Loucy (cell line): Measurements from ENCODE around the gene SGMS1.

ENCODE experiments used
- H2AFZ ChIP-seq: fragments of 200-600 bp; sonication (generic); 2 replicates; pipeline ENCODE4 v1.6.0; 2016; ENCODE audit warnings: antibody characterized with exemption, mild to moderate bottlenecking, low read length, moderate library complexity
- H3F3A ChIP-seq: fragments of 200-600 bp; 2 replicates; pipeline ENCODE4 v1.6.0; 2016; ENCODE audit warnings: antibody characterized with exemption, low read depth, mild to moderate bottlenecking
- H3K27me3 ChIP-seq: fragments of 200-600 bp; sonication (generic); 2 replicates; pipeline ENCODE4 v1.6.1; 2014; ENCODE audit warnings: low read length, mild to moderate bottlenecking; ENCODE audit not compliant: insufficient read depth, poor library complexity, severe bottlenecking
- H3K36me3 ChIP-seq: fragments of 200-600 bp; sonication (generic); 2 replicates; pipeline ENCODE4 v1.6.1; 2016; ENCODE audit warnings: low read length; ENCODE audit not compliant: insufficient read depth
- H3K4me1 ChIP-seq: fragments of 200-600 bp; sonication (generic); 2 replicates; pipeline ENCODE4 v1.5.1; 2014; ENCODE audit warnings: low read length, mild to moderate bottlenecking; ENCODE audit not compliant: insufficient read depth, poor library complexity, severe bottlenecking
- H3K4me2 ChIP-seq: fragments of 200-600 bp; sonication (generic); 2 replicates; pipeline ENCODE4 v1.6.0; 2014; ENCODE audit warnings: antibody characterized with exemption, low read length, low read depth, mild to moderate bottlenecking; ENCODE audit not compliant: poor library complexity, severe bottlenecking
- H3K4me3 ChIP-seq: fragments of 200-600 bp; sonication (generic); 2 replicates; pipeline ENCODE4 v1.5.1; 2014; ENCODE audit warnings: low read length, mild to moderate bottlenecking, mixed read lengths; ENCODE audit not compliant: poor library complexity, severe bottlenecking
- H3K79me2 ChIP-seq: fragments of 200-600 bp; sonication (generic); 2 replicates; pipeline ENCODE4 v1.6.1; 2014; ENCODE audit warnings: low read length; ENCODE audit not compliant: insufficient read depth
- H3K9ac ChIP-seq: fragments of 200-600 bp; sonication (generic); 2 replicates; pipeline ENCODE4 v1.6.0; 2014; ENCODE audit warnings: mild to moderate bottlenecking, low read depth, low read length, moderate library complexity; ENCODE audit not compliant: poor library complexity, severe bottlenecking
- H3K9me2 ChIP-seq: fragments of 200-600 bp; sonication (generic); replicated peaks from 2 replicates; pipeline ENCODE4 v1.6.1; 2016; ENCODE audit warnings: low read depth, low read length, mixed read lengths
- H3K9me3 ChIP-seq: fragments of 200-600 bp; sonication (generic); 2 replicates; pipeline ENCODE4 v1.6.1; 2014; ENCODE audit warnings: mild to moderate bottlenecking, antibody characterized with exemption, low read length, low read depth; ENCODE audit not compliant: insufficient read depth
- H4K20me1 ChIP-seq: fragments of 200-600 bp; sonication (generic); 2 replicates; pipeline ENCODE4 v1.6.0; 2014; ENCODE audit warnings: antibody characterized with exemption, low read length, mild to moderate bottlenecking; ENCODE audit not compliant: insufficient read depth, poor library complexity, severe bottlenecking
- EZH2phosphoT487 ChIP-seq: fragments of 200-600 bp; IDR thresholded peaks from 2 replicates; pipeline ENCODE4 v1.6.1; 2018; ENCODE audit warnings: antibody characterized with exemption, mild to moderate bottlenecking, moderate library complexity, borderline replicate concordance
- TF ChIP-seq, protein P1 (sequence below): fragments of 200-600 bp; sonication (generic); conservative IDR thresholded peaks from 2 replicates; pipeline ENCODE4 v1.5.1; 2014; ENCODE audit warnings: mild to moderate bottlenecking, antibody characterized with exemption, low read length

Gene SGMS1

DNA sequence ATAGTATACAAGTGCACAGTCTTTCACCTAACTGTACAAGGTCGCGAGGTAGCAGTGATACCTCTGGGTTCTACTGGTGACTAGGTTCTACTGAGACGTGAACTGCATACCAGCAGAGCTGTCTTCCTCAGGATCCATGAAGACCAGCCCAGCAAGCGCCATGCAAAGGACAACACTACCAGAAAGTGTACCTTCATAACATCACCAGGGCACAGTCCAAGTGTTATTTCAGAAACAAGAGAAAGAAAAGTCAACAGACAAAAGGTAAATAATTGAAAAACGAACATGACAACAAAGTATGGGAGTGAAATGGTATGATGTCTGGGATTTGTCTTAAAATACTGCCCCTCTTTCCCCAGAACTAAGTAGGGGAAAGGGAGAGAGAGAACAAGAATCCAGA is 231.3 kb downstream of the SGMS1 start:
- no peaks in the 10 kb centered on the region for H3K9me3 ChIP-seq
- peaks cover 4% of the 10 kb centered on the region for H3K4me1 ChIP-seq
- no peak overlapping the region for H3K9ac ChIP-seq
- H3K79me2 ChIP-seq: no peaks in the 10 kb centered on the region
- H3K4me3 ChIP-seq: no peak overlapping the region
- no peaks in the 10 kb centered on the region for H3K36me3 ChIP-seq
- no peak overlapping the region for H2AFZ ChIP-seq
- H3K9me2 ChIP-seq: no peaks in the 10 kb centered on the region
- no peaks in the 10 kb centered on the region for H4K20me1 ChIP-seq
- no peak for TF ChIP-seq EZH2phosphoT487
- TF ChIP-seq, protein P1, sequence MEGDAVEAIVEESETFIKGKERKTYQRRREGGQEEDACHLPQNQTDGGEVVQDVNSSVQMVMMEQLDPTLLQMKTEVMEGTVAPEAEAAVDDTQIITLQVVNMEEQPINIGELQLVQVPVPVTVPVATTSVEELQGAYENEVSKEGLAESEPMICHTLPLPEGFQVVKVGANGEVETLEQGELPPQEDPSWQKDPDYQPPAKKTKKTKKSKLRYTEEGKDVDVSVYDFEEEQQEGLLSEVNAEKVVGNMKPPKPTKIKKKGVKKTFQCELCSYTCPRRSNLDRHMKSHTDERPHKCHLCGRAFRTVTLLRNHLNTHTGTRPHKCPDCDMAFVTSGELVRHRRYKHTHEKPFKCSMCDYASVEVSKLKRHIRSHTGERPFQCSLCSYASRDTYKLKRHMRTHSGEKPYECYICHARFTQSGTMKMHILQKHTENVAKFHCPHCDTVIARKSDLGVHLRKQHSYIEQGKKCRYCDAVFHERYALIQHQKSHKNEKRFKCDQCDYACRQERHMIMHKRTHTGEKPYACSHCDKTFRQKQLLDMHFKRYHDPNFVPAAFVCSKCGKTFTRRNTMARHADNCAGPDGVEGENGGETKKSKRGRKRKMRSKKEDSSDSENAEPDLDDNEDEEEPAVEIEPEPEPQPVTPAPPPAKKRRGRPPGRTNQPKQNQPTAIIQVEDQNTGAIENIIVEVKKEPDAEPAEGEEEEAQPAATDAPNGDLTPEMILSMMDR: no peak
- no peaks in the 10 kb centered on the region for H3K27me3 ChIP-seq
- no peak overlapping the region for H3K4me2 ChIP-seq
- H3F3A ChIP-seq: no peaks in the 10 kb centered on the region

DNA sequence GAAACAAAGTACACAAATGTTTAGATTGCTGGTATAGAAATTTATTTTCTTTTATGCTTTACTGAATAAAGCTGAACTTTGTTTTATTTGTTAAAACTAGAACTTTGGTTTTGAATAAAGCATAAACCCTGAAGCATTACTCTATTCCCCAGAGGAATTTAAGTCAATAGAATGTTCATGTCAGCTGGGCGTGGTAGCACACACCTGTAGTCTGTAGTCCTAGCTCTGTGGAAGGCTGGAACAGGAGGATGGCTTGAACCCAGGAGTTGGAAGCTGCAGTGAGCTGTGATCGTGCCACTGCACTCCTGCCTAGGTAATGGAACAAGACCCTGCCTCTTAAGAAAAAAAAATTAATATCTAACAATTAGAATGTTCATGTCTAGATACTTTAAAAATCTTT is 233.5 kb downstream of the SGMS1 start:
- H3K36me3 ChIP-seq: no peaks in the 10 kb centered on the region
- H3K4me3 ChIP-seq: no peak overlapping the region
- no peaks in the 10 kb centered on the region for H3K27me3 ChIP-seq
- no peaks in the 10 kb centered on the region for H3K79me2 ChIP-seq
- no peaks in the 10 kb centered on the region for H3K9me3 ChIP-seq
- no peak overlapping the region for H3K4me2 ChIP-seq
- H2AFZ ChIP-seq: no peak overlapping the region
- peaks cover 4% of the 10 kb centered on the region for H3K4me1 ChIP-seq
- no peaks in the 10 kb centered on the region for H4K20me1 ChIP-seq
- H3K9me2 ChIP-seq: no peaks in the 10 kb centered on the region
- TF ChIP-seq, protein P1: no peak
- no peak for TF ChIP-seq EZH2phosphoT487
- H3K9ac ChIP-seq: no peak overlapping the region
- no peaks in the 10 kb centered on the region for H3F3A ChIP-seq

DNA sequence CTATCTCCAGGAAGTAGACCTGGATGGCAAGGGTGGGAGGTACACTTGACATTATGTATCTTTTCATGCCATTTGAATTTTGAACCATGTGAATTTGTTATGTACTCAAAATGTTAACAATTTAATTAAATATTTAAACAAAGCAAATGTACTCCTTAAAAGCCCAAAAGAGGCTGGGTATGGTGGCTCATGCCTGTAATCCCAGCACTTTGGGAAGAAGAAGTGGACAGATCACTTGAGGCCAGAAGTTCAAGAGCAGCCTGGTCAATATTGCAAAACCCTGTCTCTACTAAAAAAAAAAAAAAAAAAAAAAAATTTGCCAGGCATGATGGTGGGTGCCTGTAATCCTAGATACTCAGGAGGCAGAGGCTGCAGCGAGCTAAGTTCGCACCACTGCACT is 235.6 kb downstream of the SGMS1 start:
- no peaks in the 10 kb centered on the region for H3K36me3 ChIP-seq
- H2AFZ ChIP-seq: no peak overlapping the region
- no peak overlapping the region for H3K4me2 ChIP-seq
- no peak overlapping the region for H3K9ac ChIP-seq
- H3K27me3 ChIP-seq: no peaks in the 10 kb centered on the region
- no peak overlapping the region for H3K4me3 ChIP-seq
- no peak for TF ChIP-seq EZH2phosphoT487
- peaks cover 4% of the 10 kb centered on the region for H3K4me1 ChIP-seq
- H3K9me2 ChIP-seq: no peaks in the 10 kb centered on the region
- H3F3A ChIP-seq: no peaks in the 10 kb centered on the region
- no peaks in the 10 kb centered on the region for H3K79me2 ChIP-seq
- H3K9me3 ChIP-seq: no peaks in the 10 kb centered on the region
- H4K20me1 ChIP-seq: no peaks in the 10 kb centered on the region

DNA sequence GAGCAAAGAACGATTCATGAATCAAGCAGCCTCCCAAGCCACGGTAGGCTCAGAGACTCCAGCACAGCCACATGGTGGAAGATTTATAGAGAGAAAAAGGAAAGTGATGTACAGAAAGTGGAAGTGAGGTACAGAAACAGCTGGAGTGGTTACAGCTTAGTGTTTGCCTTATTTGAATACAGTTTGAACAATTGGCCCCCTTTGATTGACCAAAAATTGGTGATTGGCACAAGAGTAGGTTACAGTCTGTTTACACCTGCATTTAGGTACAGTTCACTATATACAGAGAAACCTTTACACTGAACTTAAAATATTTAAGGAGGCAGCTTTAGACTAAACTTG is 236.1 kb downstream of the SGMS1 start:
- H3K4me1 ChIP-seq: peaks cover 4% of the 10 kb centered on the region
- TF ChIP-seq, protein P1: no peak
- TF ChIP-seq EZH2phosphoT487: no peak
- H3K79me2 ChIP-seq: no peaks in the 10 kb centered on the region
- no peaks in the 10 kb centered on the region for H3K9me2 ChIP-seq
- no peak overlapping the region for H3K4me2 ChIP-seq
- no peak overlapping the region for H2AFZ ChIP-seq
- H3F3A ChIP-seq: no peaks in the 10 kb centered on the region
- H3K27me3 ChIP-seq: no peaks in the 10 kb centered on the region
- no peaks in the 10 kb centered on the region for H4K20me1 ChIP-seq
- no peak overlapping the region for H3K9ac ChIP-seq
- H3K36me3 ChIP-seq: no peaks in the 10 kb centered on the region
- H3K9me3 ChIP-seq: no peaks in the 10 kb centered on the region
- H3K4me3 ChIP-seq: no peak overlapping the region
